Natural killer cell treated with Interleukin-12 subunit alpha and Interleukin-12 subunit beta and Interleukin-15 and Interleukin-18, amount 100 ng/mL, for 72 hours (primary cell): ENCODE data around the gene TP63. TPM values are rescaled to one million over a fixed set of nuclear protein-coding genes. Genes with fewer than 3 reads are reported as not detected.
"Not testable (repeated sequence)": the region's sequence is repeated elsewhere in the genome, so short reads cannot be mapped to it uniquely, and the experiment has no call there.

Experiments used
- ATAC-seq, 2 donors: fragments of 150-1000 bp; cut with Tn5 transposase in 1 of 2; sonication (Bioruptor Pico), chemical (Tn5 transposase) in 1 of 2; 2 replicates each; pipeline ENCODE4 v1.10.0; 2021
- DNase-seq: peaks from one replicate; pipeline ENCODE4 v3.0.0; 2022; ENCODE audit warnings: low spot score
- H3K27ac Mint-ChIP-seq, 2 donors: 1 replicate in 1 of 2; 2 replicates in 1 of 2; pipeline ENCODE4 v1.8.0; 2022; ENCODE audit warnings: mixed read lengths in 2 of 2, mild to moderate bottlenecking in 1 of 2, moderate library complexity in 1 of 2
- H3K27me3 Mint-ChIP-seq, 2 donors: 1 replicate in 1 of 2; 2 replicates in 1 of 2; pipeline ENCODE4 v1.8.0; 2022; ENCODE audit warnings: mixed read lengths in 2 of 2
- H3K36me3 Mint-ChIP-seq: one replicate; pipeline ENCODE4 v1.8.0; 2022; ENCODE audit warnings: mixed read lengths
- H3K4me1 Mint-ChIP-seq, 2 donors: 1 replicate in 1 of 2; 2 replicates in 1 of 2; pipeline ENCODE4 v1.8.0; 2022; ENCODE audit warnings: low read depth in 2 of 2, mixed read lengths in 2 of 2, mild to moderate bottlenecking in 1 of 2
- H3K4me3 Mint-ChIP-seq: one replicate; pipeline ENCODE4 v1.8.0; 2022; ENCODE audit warnings: mixed read lengths
- H3K9me3 Mint-ChIP-seq: 2 replicates; pipeline ENCODE4 v1.8.0; 2022; ENCODE audit warnings: mixed read lengths
- total RNA-seq, 2 donors: library from RNA; stranded (reverse); gene quantifications; one replicate each; pipeline ENCODE4 v1.2.3, GENCODE V29; 2022

Gene TP63
- total RNA-seq, 2 donors from 2014 or later = not detected

DNA sequence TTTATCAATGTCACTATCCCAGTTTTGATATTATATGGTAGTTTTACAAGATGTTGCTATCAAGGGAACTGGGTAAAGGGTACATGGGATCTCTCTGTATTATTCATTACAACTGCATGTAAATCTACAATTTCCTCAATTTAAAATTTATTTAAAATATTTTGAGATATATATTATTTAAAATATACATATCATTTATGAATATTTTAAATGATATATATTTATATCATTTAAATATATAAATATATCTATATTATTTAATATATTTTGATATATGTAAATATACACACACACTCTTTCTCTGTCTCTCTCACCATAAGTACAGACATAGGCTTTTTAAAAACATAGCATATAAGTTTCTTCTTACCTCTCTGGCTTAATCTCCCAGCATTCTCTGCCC, 104.7 kb downstream of the TP63 start:
- Mint-ChIP-seq H3K27ac (no peak overlapping the region), H3K9me3 (peaks cover 14% of the 10 kb centered on the region), H3K4me3 (no peak overlapping the region), H3K4me1 (no peaks in the 10 kb centered on the region), H3K36me3 (no peaks in the 10 kb centered on the region), H3K27me3 (peaks cover 0 to 9% of the 10 kb centered on the region in 2 donors)
- no peak for DNase-seq
- no peak for ATAC-seq

DNA sequence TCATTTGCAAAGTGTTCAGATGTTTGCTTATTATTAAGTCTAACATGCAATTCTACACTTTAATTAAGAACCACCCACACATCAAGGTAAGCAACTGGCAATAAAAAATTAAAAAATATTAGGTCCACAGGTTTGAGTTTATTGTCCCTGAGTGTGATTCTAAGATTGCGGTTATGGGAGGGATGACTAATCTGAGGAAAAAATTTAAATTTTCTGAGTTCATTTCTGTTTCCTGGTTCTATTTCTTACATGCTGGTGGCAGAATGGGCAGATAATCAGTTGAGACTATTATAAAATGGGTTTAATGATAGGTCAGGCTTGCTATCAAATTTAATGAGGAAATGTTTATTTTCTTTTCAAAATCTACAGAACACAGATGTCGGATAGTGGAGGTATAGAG, 105.9 kb downstream of the TP63 start:
- DNase-seq = no peak
- Mint-ChIP-seq H3K4me3 (no peak overlapping the region), H3K36me3 (no peaks in the 10 kb centered on the region), H3K27me3 (peaks cover 0 to 9% of the 10 kb centered on the region in 2 donors), H3K4me1 (no peaks in the 10 kb centered on the region), H3K27ac (no peak overlapping the region), H3K9me3 (peaks cover 14% of the 10 kb centered on the region)
- no peak for ATAC-seq

GRCh38 chr3:189737619-189738018, 106.4 kb downstream of the TP63 start:
- peaks cover 14% of the 10 kb centered on the region for H3K9me3 Mint-ChIP-seq
- no peak overlapping the region for H3K4me3 Mint-ChIP-seq
- peaks cover 0 to 9% of the 10 kb centered on the region in 2 donors for H3K27me3 Mint-ChIP-seq

GRCh38 chr3:189739378-189739777, 108.2 kb downstream of the TP63 start:
- ATAC-seq (no peak), DNase-seq (no peak)
- H3K36me3 Mint-ChIP-seq = no peaks in the 10 kb centered on the region
- H3K4me1 Mint-ChIP-seq = no peaks in the 10 kb centered on the region
- peaks cover 0 to 6% of the 10 kb centered on the region in 2 donors for H3K27me3 Mint-ChIP-seq
- peaks cover 16% of the 10 kb centered on the region for H3K9me3 Mint-ChIP-seq
- H3K27ac Mint-ChIP-seq = no peak overlapping the region
- H3K4me3 Mint-ChIP-seq = no peak overlapping the region

More at GRCh38 chr3:189737619-189738018, 106.4 kb downstream of the TP63 start:
- no peaks in the 10 kb centered on the region for H3K36me3 Mint-ChIP-seq
- H3K4me1 Mint-ChIP-seq = no peaks in the 10 kb centered on the region
- DNase-seq (no peak), ATAC-seq (no peak)
- no peak overlapping the region for H3K27ac Mint-ChIP-seq

DNA sequence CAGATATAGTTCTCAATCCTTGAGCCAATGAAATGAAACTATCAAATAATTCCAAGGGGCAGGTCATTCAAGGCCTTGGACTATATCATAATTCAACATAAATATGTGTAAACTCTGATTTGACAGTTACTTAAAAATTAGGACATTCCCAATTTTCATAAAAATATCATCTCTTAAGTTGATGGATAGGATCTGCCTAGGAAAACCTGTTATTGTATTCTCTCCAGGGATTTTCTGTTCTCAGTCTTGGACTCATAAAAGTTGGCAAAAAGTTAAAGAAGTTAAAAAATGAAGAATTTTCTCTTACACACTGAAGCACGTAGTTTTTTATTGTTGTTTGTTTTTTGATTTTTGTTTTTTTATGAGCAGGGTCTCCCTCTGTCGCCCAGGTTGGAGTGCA, 109.0 kb downstream of the TP63 start:
- no peak overlapping the region for H3K27ac Mint-ChIP-seq
- ATAC-seq (no peak), DNase-seq (no peak)
- H3K4me3 Mint-ChIP-seq = no peak overlapping the region
- H3K4me1 Mint-ChIP-seq = no peaks in the 10 kb centered on the region
- H3K9me3 Mint-ChIP-seq = peaks cover 10% of the 10 kb centered on the region
- H3K36me3 Mint-ChIP-seq = no peaks in the 10 kb centered on the region
- H3K27me3 Mint-ChIP-seq = no peaks in the 10 kb centered on the region

GRCh38 chr3:189744235-189744634, 113.0 kb downstream of the TP63 start:
- Mint-ChIP-seq H3K27me3 (no peaks in the 10 kb centered on the region), H3K36me3 (no peaks in the 10 kb centered on the region), H3K27ac (no peak overlapping the region), H3K4me1 (no peaks in the 10 kb centered on the region), H3K4me3 (no peak overlapping the region), H3K9me3 (peaks cover 11% of the 10 kb centered on the region)
- DNase-seq (no peak), ATAC-seq (no peak)

GRCh38 chr3:189745622-189746021, 114.4 kb downstream of the TP63 start:
- H3K36me3 Mint-ChIP-seq = no peaks in the 10 kb centered on the region
- no peak overlapping the region for H3K4me3 Mint-ChIP-seq
- H3K27ac Mint-ChIP-seq = no peak overlapping the region
- peaks cover 11% of the 10 kb centered on the region for H3K9me3 Mint-ChIP-seq
- ATAC-seq = no peak
- H3K4me1 Mint-ChIP-seq = no peaks in the 10 kb centered on the region
- no peaks in the 10 kb centered on the region for H3K27me3 Mint-ChIP-seq
- DNase-seq = no peak

DNA sequence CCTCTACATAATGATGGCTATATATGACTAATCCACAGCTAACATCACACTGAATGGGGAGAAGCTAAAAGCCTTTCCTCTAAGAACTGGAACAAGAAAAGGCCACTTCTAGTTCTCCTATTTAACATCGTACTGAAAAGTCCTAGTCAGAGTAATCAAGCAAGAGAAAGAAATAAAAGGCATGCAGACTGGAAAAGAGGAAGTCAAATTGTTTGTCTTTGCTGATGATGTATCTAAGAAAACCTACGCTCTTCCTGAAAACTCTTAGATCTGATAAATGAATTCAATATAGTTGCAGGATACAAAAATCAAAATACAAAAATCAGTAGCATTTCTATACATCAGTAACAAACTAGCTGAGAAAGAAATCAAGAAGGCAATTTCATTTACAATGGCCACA, 116.9 kb downstream of the TP63 start:
- ATAC-seq (no peak), DNase-seq (no peak)
- Mint-ChIP-seq H3K27ac (no peak overlapping the region), H3K4me3 (no peak overlapping the region), H3K9me3 (peaks cover 8% of the 10 kb centered on the region), H3K4me1 (no peaks in the 10 kb centered on the region), H3K27me3 (no peaks in the 10 kb centered on the region), H3K36me3 (no peaks in the 10 kb centered on the region)

GRCh38 chr3:189750972-189751371, 119.8 kb downstream of the TP63 start:
- H3K4me3 Mint-ChIP-seq, ATAC-seq, DNase-seq, H3K27ac Mint-ChIP-seq, H3K4me1 Mint-ChIP-seq, H3K36me3 Mint-ChIP-seq, H3K27me3 Mint-ChIP-seq, H3K9me3 Mint-ChIP-seq: not testable (repeated sequence)

- H3K36me3 Mint-ChIP-seq = no peaks in the 10 kb centered on the region
These were observed 123.2 kb downstream of the TP63 start for GRCh38 chr3:189754356-189754755.

GRCh38 chr3:189756582-189757078, 125.4 kb downstream of the TP63 start:
- Mint-ChIP-seq H3K9me3 (peaks cover 7% of the 10 kb centered on the region), H3K36me3 (no peaks in the 10 kb centered on the region), H3K27me3 (no peaks in the 10 kb centered on the region), H3K4me3 (no peak overlapping the region), H3K4me1 (no peaks in the 10 kb centered on the region), H3K27ac (no peak overlapping the region)
- no peak for ATAC-seq
- no peak for DNase-seq

More at GRCh38 chr3:189754356-189754755, 123.2 kb downstream of the TP63 start:
- no peak for DNase-seq
- Mint-ChIP-seq H3K27me3 (no peaks in the 10 kb centered on the region), H3K9me3 (peaks cover 4% of the 10 kb centered on the region), H3K4me3 (no peak overlapping the region), H3K4me1 (no peaks in the 10 kb centered on the region), H3K27ac (no peak overlapping the region)
- no peak for ATAC-seq

GRCh38 chr3:189758186-189758585, 127.0 kb downstream of the TP63 start:
- DNase-seq (no peak), ATAC-seq (no peak)
- Mint-ChIP-seq H3K36me3 (no peaks in the 10 kb centered on the region), H3K4me3 (no peak overlapping the region), H3K27me3 (no peaks in the 10 kb centered on the region), H3K4me1 (no peaks in the 10 kb centered on the region), H3K9me3 (peaks cover 7% of the 10 kb centered on the region), H3K27ac (no peak overlapping the region)

DNA sequence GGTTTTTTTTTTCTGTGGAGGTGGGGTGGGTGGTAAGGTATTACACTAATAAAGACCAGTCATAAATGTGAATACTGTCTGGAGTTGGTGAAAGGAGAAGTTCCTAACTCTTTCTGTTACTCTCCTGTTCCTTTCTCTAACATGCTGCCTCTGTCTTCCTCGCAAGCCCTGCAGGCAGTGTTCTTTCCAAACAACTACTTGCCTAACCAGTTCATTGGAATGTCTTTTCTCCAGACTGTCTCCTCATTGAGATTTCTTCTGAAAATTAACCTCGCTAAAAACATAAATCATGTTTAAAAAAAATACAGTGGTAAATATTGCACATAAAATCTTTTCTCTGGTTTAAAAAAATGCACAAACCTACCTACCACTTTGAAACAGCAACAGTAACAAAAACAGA, 135.2 kb downstream of the TP63 start:
- no peak overlapping the region for H3K4me3 Mint-ChIP-seq
- H3K36me3 Mint-ChIP-seq = no peaks in the 10 kb centered on the region
- H3K9me3 Mint-ChIP-seq = no peaks in the 10 kb centered on the region
- no peaks in the 10 kb centered on the region for H3K4me1 Mint-ChIP-seq
- ATAC-seq (no peak), DNase-seq (no peak)
- H3K27me3 Mint-ChIP-seq = no peaks in the 10 kb centered on the region
- no peak overlapping the region for H3K27ac Mint-ChIP-seq

- ATAC-seq (no peak), DNase-seq (no peak)
- H3K4me3 Mint-ChIP-seq = no peak overlapping the region
- no peaks in the 10 kb centered on the region for H3K27me3 Mint-ChIP-seq
- no peaks in the 10 kb centered on the region for H3K36me3 Mint-ChIP-seq
- no peak overlapping the region for H3K27ac Mint-ChIP-seq
- no peaks in the 10 kb centered on the region for H3K4me1 Mint-ChIP-seq
- no peaks in the 10 kb centered on the region for H3K9me3 Mint-ChIP-seq
These were observed 140.8 kb downstream of the TP63 start for GRCh38 chr3:189771842-189772450.

GRCh38 chr3:189772584-189772983, 141.4 kb downstream of the TP63 start:
- H3K4me3 Mint-ChIP-seq = no peak overlapping the region
- no peaks in the 10 kb centered on the region for H3K9me3 Mint-ChIP-seq

More at GRCh38 chr3:189772584-189772983, 141.4 kb downstream of the TP63 start:
- H3K4me1 Mint-ChIP-seq = no peaks in the 10 kb centered on the region
- no peaks in the 10 kb centered on the region for H3K36me3 Mint-ChIP-seq
- ATAC-seq = no peak
- H3K27me3 Mint-ChIP-seq = no peaks in the 10 kb centered on the region
- DNase-seq = no peak
- H3K27ac Mint-ChIP-seq = no peak overlapping the region
